DND-41 (cell line): ENCODE data around the gene SYT3.

Source experiments
- EZH2 ChIP-seq: IDR thresholded peaks from 3 replicates; pipeline ENCODE4 v1.6.1; 2012; ENCODE audit warnings: borderline replicate concordance, low read depth, mild to moderate bottlenecking, moderate library complexity, low read length, inconsistent platforms; ENCODE audit not compliant: severe bottlenecking
- TF ChIP-seq, protein P1 (sequence below): IDR thresholded peaks from 2 replicates; pipeline ENCODE4 v1.5.1; 2012; ENCODE audit warnings: borderline replicate concordance, low read length, moderate library complexity, mild to moderate bottlenecking; ENCODE audit not compliant: poor library complexity, severe bottlenecking; ENCODE audit errors: extremely low read depth

GRCh38 chr19:50649433-50650391 lies 10.0 kb upstream of the SYT3 start, which contains the start of gene C19orf81:
- TF ChIP-seq, protein P1, sequence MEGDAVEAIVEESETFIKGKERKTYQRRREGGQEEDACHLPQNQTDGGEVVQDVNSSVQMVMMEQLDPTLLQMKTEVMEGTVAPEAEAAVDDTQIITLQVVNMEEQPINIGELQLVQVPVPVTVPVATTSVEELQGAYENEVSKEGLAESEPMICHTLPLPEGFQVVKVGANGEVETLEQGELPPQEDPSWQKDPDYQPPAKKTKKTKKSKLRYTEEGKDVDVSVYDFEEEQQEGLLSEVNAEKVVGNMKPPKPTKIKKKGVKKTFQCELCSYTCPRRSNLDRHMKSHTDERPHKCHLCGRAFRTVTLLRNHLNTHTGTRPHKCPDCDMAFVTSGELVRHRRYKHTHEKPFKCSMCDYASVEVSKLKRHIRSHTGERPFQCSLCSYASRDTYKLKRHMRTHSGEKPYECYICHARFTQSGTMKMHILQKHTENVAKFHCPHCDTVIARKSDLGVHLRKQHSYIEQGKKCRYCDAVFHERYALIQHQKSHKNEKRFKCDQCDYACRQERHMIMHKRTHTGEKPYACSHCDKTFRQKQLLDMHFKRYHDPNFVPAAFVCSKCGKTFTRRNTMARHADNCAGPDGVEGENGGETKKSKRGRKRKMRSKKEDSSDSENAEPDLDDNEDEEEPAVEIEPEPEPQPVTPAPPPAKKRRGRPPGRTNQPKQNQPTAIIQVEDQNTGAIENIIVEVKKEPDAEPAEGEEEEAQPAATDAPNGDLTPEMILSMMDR, result no peak
- TF ChIP-seq EZH2, result no peak
